Suppressor macrophage (primary cell): Measurements from ENCODE around the gene SLC19A1.

Experiments used
- DNase-seq, 4 experiments: peaks; one replicate each; pipeline ENCODE4 v3.0.0-alpha.2; 2020 to 2022

SLC19A1 gene

GRCh38 chr21:45477176-45478114 lies 64.8 kb downstream of the SLC19A1 start:
- no peak for DNase-seq

- no peak for DNase-seq
Observed at GRCh38 chr21:45476582-45476981, 65.7 kb downstream of the SLC19A1 start.

- no peak for DNase-seq
Observed at GRCh38 chr21:45475797-45476570, 66.3 kb downstream of the SLC19A1 start.

- DNase-seq = no peak
Observed at GRCh38 chr21:45475004-45475685, 67.1 kb downstream of the SLC19A1 start.

GRCh38 chr21:45474323-45474950 lies 67.8 kb downstream of the SLC19A1 start:
- DNase-seq = no peak

- no peak for DNase-seq
Observed at GRCh38 chr21:45473496-45474322, 68.5 kb downstream of the SLC19A1 start.

DNA sequence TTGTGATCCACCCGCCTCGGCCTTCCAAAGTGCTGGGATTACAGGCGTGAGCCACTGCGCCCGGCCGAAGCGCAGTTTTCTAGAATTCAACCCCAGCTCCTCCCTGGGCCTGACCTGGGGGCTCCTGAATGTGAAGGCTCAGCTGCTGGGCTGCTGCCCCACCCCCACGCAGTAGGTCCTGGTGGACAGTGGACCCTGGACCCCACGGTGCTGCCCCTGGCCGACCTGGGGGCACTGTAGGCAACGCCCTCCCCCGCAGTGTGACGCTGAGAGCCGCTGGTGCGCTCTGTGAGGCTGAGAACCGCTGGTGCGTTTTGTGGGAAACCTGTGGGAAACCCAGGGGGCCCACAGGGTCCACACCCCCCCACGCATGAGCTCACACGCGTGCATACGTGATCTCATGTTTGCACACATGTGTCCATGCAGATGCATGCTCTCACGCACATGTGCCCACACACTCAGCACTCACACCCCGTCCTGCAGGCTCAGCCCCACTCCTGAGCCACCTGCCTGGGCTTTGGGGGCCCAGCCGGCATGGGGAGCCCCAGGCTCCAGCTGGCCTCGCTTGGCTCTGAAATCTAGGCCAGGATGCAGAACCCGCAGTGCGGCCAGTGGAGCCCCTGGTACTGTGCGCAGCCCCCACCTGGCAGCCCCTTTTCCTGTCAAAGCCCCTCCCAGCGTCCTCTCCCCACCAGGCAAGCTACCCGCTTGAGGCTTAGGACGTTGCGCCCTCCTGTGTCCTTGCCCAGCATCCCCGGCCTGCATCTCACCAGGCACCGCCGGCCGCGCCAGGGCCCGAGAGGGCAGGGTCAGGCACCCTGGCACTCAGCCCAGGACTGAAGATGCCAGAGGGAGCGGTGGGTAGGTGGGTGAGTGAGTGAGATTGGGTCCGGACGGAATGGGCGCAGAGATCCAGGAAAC lies 69.5 kb downstream of the SLC19A1 start:
- DNase-seq = no peak

DNA sequence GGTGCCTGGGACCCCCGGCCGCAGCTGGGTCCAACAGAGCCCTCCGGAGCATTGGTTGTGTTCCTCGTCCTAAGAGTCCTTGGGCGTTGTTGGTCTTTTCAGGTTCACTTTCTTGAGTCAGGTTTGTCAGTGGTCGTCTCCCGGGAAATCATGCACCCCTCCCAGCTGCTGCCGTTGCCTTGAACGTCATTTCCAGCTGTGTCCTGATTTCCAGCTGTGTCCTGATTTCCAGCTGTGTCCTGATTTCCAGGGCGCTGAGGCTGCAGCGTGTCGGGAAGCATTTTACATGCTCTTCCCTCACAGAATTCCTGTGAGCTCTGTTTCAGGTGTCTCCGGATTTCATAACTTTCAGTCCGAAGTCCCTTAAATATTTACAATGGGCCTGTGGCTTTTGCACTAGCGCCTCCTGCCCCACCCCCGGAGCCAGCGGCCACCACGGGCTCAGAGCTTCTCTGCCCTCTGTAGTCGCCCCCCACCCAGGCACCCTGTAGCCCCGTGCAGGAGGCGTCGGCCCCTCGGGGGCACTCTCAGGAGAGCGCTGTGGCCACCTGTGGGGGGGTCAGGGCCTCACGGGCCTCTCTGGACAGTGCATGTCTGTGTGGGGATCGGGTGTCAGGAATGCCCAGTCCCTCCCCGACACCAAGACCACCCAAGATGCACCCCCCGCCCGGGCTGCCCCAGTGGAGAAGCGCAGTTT lies 70.6 kb downstream of the SLC19A1 start:
- no peak for DNase-seq

DNA sequence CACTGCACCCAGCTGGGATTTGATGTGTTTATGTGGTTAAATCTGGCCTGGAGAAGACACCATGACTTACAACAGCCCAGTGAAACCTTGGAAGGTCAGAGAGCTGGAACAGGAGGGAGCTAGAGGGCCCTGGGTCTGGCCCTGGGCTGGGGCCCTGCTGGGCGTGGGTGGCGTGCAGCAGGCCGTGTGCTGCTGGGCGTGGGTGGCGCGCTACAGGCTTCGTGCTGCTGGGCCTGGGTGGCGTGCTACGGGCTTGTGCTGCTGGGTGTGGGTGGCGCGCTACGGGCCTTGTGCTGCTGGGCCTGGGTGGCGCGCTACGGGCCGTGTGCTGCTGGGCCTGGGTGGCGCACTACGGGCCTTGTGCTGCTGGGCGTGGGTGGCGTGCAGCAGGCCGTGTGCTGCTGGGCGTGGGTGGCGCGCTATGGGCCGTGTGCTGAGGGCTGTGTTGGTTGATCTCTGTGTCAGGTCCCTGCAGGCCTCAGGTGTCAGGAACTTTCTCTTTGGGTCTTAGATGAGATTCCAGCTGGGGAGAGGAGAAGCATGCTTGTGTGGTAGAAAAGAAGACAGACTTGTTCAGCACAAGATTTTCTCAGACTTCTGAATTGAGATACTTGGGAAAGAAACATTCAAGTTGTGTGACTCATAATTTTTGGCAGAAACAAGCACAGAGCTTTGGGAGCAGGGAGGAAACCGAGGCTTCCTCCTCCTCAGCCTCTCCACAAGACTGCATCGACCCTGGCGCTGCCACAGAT lies 71.3 kb downstream of the SLC19A1 start:
- no peak for DNase-seq

DNA sequence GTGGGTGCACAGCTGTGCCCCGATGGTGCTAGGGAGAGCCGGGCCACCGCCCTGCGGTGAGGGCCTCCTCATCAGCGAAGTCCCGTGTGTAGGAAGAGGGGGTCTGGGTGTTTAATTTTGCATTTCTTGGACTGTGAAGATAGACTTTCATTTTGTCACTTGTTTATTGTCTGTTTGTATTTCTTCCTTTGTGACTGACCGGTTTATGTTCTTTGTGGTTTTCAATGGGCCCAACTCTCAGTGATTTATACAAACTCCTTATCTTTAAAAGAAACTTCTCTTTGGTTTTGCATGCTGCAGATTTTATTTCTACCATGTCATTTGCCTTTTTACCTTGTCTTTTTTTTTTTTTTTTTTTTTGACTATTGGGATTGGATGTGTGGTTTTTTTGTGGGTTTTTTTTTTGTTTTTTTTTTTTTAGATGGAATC lies 72.1 kb downstream of the SLC19A1 start:
- DNase-seq = no peak

DNA sequence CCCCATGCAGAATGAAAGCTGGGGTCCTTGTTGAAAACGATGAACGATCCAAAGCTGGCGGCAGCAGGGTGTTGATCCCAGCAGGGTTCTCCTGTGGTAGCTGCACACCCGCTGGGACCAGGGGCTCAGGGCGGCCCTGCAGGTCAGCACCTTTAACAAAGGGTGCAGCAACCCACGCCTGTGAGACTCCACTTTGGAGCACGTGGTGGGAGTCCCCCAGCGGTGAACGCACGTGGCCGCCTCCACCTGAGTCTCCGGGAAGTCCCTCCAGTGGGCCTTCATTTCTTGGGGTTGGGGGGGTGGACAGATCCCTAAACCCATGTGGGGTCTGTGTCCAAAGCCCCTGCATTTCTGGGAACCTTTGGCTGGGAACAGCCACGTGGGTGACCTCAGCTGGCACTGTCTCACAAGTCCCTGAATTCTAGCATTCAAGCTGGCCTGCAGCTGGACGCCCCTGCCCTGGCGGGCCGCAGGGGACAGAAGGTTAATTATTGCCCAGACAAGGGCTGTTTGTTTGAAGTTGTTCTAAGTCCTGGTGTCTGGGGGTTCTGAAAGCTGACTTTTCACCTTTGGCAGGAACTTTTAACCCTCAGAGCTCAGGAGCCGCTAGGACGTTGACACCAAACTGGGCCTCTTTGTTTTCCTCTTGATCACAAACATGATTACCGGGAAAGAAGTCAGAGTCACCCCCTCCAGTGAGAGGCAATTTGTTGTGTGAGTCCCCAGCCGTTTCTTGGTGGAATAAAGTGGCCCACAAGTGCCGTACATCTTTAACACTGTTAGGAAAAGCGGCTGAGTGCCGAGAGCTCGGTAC lies 72.8 kb downstream of the SLC19A1 start:
- no peak for DNase-seq

- no peak for DNase-seq
Observed at GRCh38 chr21:45468971-45469272, 73.3 kb downstream of the SLC19A1 start.

DNA sequence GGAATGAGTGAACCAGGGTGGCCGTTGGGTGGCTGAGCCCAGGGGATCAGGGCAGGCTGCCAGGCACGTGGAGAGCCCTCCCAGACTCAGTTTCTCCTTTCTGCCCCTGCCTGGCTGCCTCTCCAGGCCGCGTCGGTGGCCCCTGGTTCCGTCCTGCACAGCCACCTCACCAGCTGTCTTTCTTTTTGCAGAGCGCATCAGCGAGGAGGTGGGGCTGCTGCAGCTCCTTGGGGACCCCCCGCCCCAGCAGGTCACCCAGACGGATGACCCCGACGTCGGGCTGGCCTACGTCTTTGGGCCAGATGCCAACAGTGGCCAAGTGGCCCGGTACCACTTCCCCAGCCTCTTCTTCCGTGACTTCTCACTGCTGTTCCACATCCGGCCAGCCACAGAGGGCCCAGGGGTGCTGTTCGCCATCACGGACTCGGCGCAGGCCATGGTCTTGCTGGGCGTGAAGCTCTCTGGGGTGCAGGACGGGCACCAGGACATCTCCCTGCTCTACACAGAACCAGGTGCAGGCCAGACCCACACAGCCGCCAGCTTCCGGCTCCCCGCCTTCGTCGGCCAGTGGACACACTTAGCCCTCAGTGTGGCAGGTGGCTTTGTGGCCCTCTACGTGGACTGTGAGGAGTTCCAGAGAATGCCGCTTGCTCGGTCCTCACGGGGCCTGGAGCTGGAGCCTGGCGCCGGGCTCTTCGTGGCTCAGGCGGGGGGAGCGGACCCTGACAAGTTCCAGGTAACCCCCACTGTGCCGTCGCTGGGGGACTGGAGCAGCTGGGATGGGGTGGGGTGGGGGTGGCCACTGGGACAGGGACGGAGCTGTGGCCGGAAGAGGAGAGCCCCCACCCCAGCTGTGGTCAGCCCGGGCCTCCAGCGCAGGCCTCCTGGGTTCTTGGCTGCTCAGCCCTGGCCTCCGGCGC lies 73.9 kb downstream of the SLC19A1 start:
- no peak for DNase-seq

- DNase-seq = no peak
Observed at GRCh38 chr21:45467221-45467779, 74.9 kb downstream of the SLC19A1 start.

- DNase-seq = no peak
Observed at GRCh38 chr21:45466330-45467220, 75.7 kb downstream of the SLC19A1 start.
